Type B pancreatic cell (in vitro differentiated cells): Measurements from ENCODE around the gene UROC1. TPM values are rescaled to one million over a fixed set of nuclear protein-coding genes. Genes with fewer than 3 reads are reported as not detected.

Experiments used
- DNase-seq: peaks from one replicate; pipeline ENCODE4 v3.0.0; 2021; ENCODE audit warnings: mixed read lengths; ENCODE audit not compliant: unreplicated experiment; ENCODE audit errors: extremely low spot score
- H3K27ac Mint-ChIP-seq: 2 replicates; pipeline ENCODE4 v1.8.0; 2021; ENCODE audit warnings: mild to moderate bottlenecking, mixed read lengths
- H3K27me3 Mint-ChIP-seq: 2 replicates; pipeline ENCODE4 v1.8.0; 2021; ENCODE audit warnings: mixed read lengths
- H3K36me3 Mint-ChIP-seq: 2 replicates; pipeline ENCODE4 v1.8.0; 2021; ENCODE audit warnings: mixed read lengths
- H3K4me1 Mint-ChIP-seq: one replicate; pipeline ENCODE4 v1.8.0; 2021; ENCODE audit warnings: mixed read lengths; ENCODE audit not compliant: unreplicated experiment
- H3K4me3 Mint-ChIP-seq: 2 replicates; pipeline ENCODE4 v1.8.0; 2021; ENCODE audit warnings: mild to moderate bottlenecking, mixed read lengths
- H3K9me3 Mint-ChIP-seq: 2 replicates; pipeline ENCODE4 v1.8.0; 2021; ENCODE audit warnings: mixed read lengths
- total RNA-seq: library from RNA; stranded (reverse); gene quantifications from 2 replicates; pipeline ENCODE4 v1.2.1, GENCODE V29; 2021; ENCODE audit warnings: low replicate concordance
- TF ChIP-seq, protein P1 (sequence below): fragments of 200-600 bp; sonication (generic); conservative IDR thresholded peaks from 2 replicates; pipeline ENCODE4 v1.5.0; 2021; ENCODE audit warnings: antibody characterized with exemption, mild to moderate bottlenecking

The UROC1 gene
- total RNA-seq, 1 donor from 2014 or later = not detected

DNA sequence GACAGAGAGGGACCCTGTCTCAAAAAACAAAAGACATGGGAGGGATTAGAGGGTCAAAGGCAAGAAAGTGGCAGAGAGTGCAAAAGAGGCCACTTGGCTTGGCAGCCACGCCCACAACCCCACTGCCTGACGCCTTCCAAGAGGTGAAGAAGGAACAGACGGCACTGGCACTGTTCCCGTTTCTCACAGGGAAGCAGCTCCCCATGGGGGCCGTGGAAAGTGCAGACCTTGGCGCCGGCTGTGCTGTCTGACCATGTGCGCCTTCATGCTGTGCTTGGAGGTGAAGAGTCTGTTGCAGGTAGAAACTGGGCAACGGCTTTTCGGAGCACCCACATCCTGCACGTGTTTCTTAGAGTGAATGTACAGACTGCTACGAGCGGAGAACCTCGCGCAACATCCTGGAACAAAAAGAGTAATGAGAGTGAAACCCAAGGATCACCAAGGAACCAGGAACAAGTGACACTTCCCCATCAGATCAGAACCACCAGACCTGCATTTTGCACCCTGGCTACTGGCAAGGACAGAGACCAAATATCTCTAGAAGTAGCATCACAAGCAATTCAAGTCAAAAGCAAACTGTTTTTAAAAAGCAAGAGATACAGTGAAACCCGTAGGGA, 51.5 kb downstream of the UROC1 start:
- H3K27me3 Mint-ChIP-seq = no peaks in the 10 kb centered on the region
- TF ChIP-seq, protein P1, sequence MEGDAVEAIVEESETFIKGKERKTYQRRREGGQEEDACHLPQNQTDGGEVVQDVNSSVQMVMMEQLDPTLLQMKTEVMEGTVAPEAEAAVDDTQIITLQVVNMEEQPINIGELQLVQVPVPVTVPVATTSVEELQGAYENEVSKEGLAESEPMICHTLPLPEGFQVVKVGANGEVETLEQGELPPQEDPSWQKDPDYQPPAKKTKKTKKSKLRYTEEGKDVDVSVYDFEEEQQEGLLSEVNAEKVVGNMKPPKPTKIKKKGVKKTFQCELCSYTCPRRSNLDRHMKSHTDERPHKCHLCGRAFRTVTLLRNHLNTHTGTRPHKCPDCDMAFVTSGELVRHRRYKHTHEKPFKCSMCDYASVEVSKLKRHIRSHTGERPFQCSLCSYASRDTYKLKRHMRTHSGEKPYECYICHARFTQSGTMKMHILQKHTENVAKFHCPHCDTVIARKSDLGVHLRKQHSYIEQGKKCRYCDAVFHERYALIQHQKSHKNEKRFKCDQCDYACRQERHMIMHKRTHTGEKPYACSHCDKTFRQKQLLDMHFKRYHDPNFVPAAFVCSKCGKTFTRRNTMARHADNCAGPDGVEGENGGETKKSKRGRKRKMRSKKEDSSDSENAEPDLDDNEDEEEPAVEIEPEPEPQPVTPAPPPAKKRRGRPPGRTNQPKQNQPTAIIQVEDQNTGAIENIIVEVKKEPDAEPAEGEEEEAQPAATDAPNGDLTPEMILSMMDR = no peak
- no peak overlapping the region for H3K27ac Mint-ChIP-seq
- no peak overlapping the region for H3K4me3 Mint-ChIP-seq
- H3K9me3 Mint-ChIP-seq = no peaks in the 10 kb centered on the region
- DNase-seq = no peak
- no peaks in the 10 kb centered on the region for H3K4me1 Mint-ChIP-seq
- peaks cover 47% of the 10 kb centered on the region for H3K36me3 Mint-ChIP-seq

DNA sequence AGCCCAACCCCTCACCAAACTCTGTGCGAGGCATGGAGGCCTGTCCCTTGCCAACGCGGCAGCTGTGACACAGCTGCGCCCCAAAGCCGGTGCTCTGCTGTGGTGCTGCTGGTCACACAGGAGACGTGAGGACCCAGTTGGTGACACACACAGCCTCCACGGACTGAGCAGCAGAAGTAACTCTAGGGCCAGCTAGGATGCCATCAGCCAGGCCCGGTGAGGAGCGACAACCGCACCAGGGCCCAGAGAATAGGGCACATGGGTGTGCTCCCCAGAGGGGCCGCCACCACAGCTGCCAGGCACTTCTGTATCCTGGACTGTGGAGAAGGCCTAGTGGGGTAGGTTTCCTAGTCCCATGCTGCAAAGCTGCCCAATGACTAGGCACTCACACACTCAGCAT, 52.6 kb downstream of the UROC1 start:
- no peak overlapping the region for H3K27ac Mint-ChIP-seq

GRCh38 chr3:126464494-126464893, 53.1 kb downstream of the UROC1 start:
- peaks cover 35% of the 10 kb centered on the region for H3K36me3 Mint-ChIP-seq
- no peak overlapping the region for H3K27ac Mint-ChIP-seq
- H3K4me1 Mint-ChIP-seq = no peaks in the 10 kb centered on the region
- H3K4me3 Mint-ChIP-seq = no peak overlapping the region
- H3K9me3 Mint-ChIP-seq = no peaks in the 10 kb centered on the region
- H3K27me3 Mint-ChIP-seq = no peaks in the 10 kb centered on the region
- DNase-seq = no peak
- TF ChIP-seq, protein P1 = no peak

More for the DNA sequence above, 52.6 kb downstream of the UROC1 start:
- TF ChIP-seq, protein P1 = no peak
- peaks cover 39% of the 10 kb centered on the region for H3K36me3 Mint-ChIP-seq
- H3K9me3 Mint-ChIP-seq = no peaks in the 10 kb centered on the region
- no peaks in the 10 kb centered on the region for H3K27me3 Mint-ChIP-seq
- H3K4me3 Mint-ChIP-seq = no peak overlapping the region
- DNase-seq = no peak
- H3K4me1 Mint-ChIP-seq = no peaks in the 10 kb centered on the region

GRCh38 chr3:126464093-126464492, 53.5 kb downstream of the UROC1 start:
- Mint-ChIP-seq H3K27ac (no peak overlapping the region), H3K4me1 (no peaks in the 10 kb centered on the region), H3K36me3 (peaks cover 31% of the 10 kb centered on the region), H3K9me3 (no peaks in the 10 kb centered on the region), H3K27me3 (no peaks in the 10 kb centered on the region), H3K4me3 (no peak overlapping the region)
- DNase-seq = no peak
- TF ChIP-seq, protein P1 = no peak

DNA sequence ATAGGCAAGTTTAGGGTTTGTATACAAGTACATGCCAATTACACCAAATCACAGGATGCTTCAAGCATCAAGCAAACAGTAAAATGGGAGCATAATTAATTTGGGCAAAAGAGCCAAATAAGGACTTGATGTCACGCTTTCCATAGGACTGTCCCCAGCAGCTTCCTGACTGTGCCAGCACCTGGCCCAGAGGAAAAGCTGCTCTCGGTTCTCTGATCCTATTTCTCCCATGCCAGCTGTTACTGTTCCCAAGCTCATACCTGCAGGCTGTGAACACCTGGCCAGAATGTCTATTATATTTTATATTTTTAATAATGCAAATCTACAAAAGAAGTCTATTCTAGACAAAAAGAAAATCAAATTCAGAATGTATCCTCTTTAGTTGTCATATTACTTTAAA, 54.1 kb downstream of the UROC1 start:
- no peak for DNase-seq
- Mint-ChIP-seq H3K4me1 (no peaks in the 10 kb centered on the region), H3K36me3 (peaks cover 26% of the 10 kb centered on the region), H3K27me3 (no peaks in the 10 kb centered on the region), H3K9me3 (no peaks in the 10 kb centered on the region), H3K4me3 (no peak overlapping the region), H3K27ac (no peak overlapping the region)
- TF ChIP-seq, protein P1 = no peak
